Omental fat pad (tissue), 4 donors: Measurements from ENCODE around the gene ADAMTSL3. TPM values are rescaled to one million over a fixed set of nuclear protein-coding genes. Genes with fewer than 3 reads are reported as not detected.
"Not testable (repeated sequence)": the region's sequence is repeated elsewhere in the genome, so short reads cannot be mapped to it uniquely, and the experiment has no call there.

ENCODE experiments used
- ATAC-seq: fragments of 150-250 bp; one replicate; pipeline ENCODE4 v1.9.1; 2016; ENCODE audit warnings: mild to moderate bottlenecking, moderate library complexity; ENCODE audit not compliant: low FRiP score
- DNase-seq: peaks from one replicate; pipeline ENCODE4 v3.0.0-alpha.2; 2019; ENCODE audit warnings: low spot score
- CTCF ChIP-seq, 3 donors: fragments of 450-650 bp; IDR thresholded peaks; one replicate each; pipeline ENCODE4 v1.5.1; 2016 to 2017; ENCODE audit warnings: antibody characterized with exemption in 3 of 3, mild to moderate bottlenecking in 3 of 3, moderate library complexity in 2 of 3
- total RNA-seq, 4 donors: library from RNA; depleted of rRNA; stranded (reverse); fragments of >200 nt; gene quantifications; one replicate each; pipeline ENCODE4 v1.1.0, GENCODE V29; 2016

Gene ADAMTSL3
- total RNA-seq, 4 donors from 2014 or later, result 4.9 to 28.1 (median 8.4) TPM

- ATAC-seq, result no peak
- TF ChIP-seq CTCF (IDR thresholded peaks at IDR 0.05), result no peak
- no peak for DNase-seq
These were observed 369.7 kb downstream of the ADAMTSL3 start for GRCh38 chr15:84023636-84024035.

- DNase-seq (no peak), ATAC-seq (no peak)
- TF ChIP-seq CTCF (IDR thresholded peaks at IDR 0.05), result no peak
These were observed 380.1 kb downstream of the ADAMTSL3 start for GRCh38 chr15:84033793-84034553.

- DNase-seq (no peak), ATAC-seq (no peak)
- no peak for TF ChIP-seq CTCF (IDR thresholded peaks at IDR 0.05)
These were observed 380.9 kb downstream of the ADAMTSL3 start for GRCh38 chr15:84034578-84035398.

GRCh38 chr15:84035399-84035766, 381.5 kb downstream of the ADAMTSL3 start:
- DNase-seq (no peak), ATAC-seq (no peak)
- no peak for TF ChIP-seq CTCF (IDR thresholded peaks at IDR 0.05)

GRCh38 chr15:84037301-84037700, 383.4 kb downstream of the ADAMTSL3 start:
- ATAC-seq, result no peak
- DNase-seq, result no peak
- TF ChIP-seq CTCF (IDR thresholded peaks at IDR 0.05), result no peak

- not testable (repeated sequence) for ATAC-seq, DNase-seq
These were observed 388.6 kb downstream of the ADAMTSL3 start for GRCh38 chr15:84042434-84043056.

GRCh38 chr15:84046064-84046637, 392.2 kb downstream of the ADAMTSL3 start:
- TF ChIP-seq CTCF (IDR thresholded peaks at IDR 0.05), result no peak
- DNase-seq (no peak), ATAC-seq (no peak)

GRCh38 chr15:84049480-84049879, 395.6 kb downstream of the ADAMTSL3 start:
- DNase-seq, ATAC-seq: not testable (repeated sequence)
